Endometrium (tissue), 2 donors: ENCODE data around the gene SH3GLB2.
"Not testable (repeated sequence)": the region's sequence is repeated elsewhere in the genome, so short reads cannot be mapped to it uniquely, and the experiment has no call there.

Experiments
- FAIRE-seq: peaks from 2 replicates; lab custom pipeline; 2012; peaks lifted over from hg19 to GRCh38; lab: Jason Lieb, UNC
- donor health status: control.
- donor health status: control.

SH3GLB2 gene

DNA sequence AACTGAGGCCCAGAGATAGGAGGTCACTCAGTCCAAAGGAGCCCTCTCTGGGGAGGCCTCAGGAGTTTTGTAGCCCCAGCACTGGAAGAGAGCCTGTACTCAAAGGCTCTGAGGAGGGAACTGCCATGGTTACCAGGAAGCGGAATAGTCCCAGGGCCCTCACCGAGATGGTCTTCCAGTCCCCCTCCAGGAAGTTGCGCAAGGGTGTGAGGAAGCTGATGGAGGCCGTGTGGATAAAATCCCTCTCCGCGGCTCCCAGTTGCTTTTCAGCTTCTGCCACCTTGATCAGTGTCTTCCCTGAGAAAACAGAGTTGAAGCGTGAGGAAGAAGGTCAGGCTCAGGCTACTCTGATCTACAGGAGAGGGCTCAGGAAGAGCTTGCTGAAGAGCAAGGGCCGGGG, 13.5 kb downstream of the SH3GLB2 start:
- no peak for FAIRE-seq

DNA sequence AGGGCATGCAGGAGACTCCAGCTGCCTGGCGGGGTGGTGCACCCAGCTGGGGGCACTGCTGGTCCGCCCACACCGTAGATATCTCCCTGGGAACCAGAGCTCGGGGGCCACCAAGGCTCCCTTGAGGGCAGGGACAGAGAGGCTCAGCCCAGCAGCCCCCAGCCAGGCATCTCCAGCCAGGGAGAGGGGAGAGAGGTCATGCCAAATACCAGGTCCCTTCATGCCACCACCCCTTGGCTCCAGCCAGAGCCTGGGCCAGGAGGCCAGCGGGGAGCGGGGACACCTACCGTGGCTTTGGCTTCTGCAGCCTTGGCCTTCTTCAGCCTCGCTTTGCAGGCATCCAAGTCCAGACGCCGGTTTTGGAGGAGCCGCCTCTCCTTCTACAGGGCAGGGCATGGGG, 14.0 kb downstream of the SH3GLB2 start:
- no peak for FAIRE-seq

DNA sequence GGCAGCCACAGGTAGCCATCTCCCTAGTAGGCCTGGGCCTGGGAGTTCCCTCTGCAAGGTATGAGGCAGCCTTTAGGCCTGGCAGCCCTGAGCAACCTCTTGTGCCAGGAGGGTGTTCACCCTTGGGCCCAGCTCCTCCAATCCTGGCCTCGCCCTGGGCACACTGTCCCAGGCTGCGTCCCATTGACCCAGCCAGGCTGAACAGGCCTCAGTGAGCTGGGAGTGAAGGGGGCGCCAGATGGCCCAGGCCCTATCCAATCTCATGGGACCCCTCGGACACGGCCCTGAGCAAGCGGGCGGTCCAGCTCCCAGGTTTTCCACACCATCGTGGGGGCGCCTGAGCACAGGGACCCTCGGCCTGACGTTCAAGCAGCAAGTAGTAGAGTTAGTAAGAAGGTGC, 14.5 kb downstream of the SH3GLB2 start:
- FAIRE-seq: no peak

DNA sequence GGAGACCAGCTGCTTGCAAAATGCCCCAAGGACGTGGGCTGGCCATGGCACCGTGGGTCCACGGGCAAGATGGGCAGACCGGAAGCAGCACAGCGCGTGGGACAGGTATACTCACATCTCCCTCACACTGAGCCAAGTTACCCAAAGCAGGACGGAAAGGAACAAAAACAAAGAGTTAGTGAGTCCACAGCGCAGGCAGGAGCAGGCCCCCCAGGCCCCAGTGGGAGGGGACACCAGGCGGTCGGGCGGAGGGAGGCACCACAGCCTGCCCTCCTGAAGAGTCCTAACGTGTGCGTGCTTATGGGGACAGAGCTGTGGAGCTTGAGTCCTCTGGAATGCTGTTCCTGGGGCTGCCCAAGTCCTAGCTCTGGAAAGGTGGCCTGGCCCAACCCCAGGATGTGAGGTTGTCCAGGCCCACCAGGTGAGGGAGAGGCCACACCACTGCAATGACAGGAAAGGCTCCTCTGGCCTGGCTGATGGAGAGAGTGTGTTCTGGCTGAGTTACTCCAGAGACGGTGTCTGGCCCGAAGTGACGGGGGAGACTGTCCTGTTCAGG, 15.2 kb downstream of the SH3GLB2 start:
- no peak for FAIRE-seq

DNA sequence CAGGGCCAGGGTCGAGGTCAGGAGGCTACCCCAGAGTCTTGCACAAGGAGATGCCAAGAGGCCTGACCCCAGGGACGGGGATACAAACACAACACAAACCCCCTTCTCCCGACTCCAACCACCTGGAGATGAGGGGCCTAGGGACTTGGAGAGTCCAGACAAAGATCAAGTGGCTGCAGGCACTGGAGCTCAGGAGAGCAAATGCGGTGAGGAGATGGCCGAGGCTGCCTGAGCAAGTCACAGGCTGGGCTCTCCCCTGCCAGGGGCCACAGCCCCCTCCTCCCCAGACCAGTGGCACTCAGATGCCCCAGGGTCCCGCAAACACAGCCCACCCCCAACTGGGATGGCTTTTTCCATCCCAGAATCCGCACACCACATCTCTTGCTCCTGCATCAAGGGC, 15.8 kb downstream of the SH3GLB2 start:
- no peak for FAIRE-seq

DNA sequence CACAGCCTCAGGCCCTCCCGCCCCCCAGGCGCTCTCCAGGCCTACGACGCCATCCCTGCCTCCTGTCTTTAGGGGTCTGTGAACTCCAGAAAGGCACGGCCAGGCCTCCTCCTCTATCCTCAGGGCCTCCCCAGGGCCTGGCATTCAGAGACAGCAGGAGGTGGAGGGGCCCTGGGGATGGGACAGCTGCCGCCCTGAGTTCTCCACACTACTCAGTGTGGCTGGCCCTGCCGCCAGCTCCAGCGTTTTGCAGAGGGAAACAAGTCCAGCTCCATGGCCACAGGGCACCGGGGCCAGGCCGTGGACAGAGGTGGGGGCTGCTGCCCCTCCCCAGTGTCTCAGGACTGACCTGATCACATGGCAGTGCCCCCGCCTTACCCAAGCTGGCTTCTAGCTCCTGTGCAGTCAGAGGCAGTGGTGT, 16.4 kb downstream of the SH3GLB2 start:
- FAIRE-seq: no peak

DNA sequence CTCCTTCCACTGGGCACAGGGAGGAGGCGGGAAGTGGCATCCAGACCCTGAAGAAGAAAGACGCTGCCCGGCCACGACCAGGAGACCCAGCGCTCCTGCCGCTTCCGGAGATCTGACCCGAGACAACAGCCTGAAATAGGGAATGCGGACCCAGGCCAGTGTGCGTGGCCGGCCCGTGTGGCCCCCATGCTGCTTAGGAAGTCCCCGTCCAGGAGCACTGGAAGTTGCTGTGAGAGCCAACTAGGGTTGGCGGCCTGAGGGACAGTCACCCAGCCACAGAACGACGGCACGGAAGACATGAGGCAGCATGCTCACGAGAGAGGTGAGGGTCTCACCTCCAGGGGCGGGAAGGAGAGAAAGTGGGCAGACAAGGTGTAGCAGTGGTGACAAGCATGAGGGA, 17.0 kb downstream of the SH3GLB2 start:
- no peak for FAIRE-seq

DNA sequence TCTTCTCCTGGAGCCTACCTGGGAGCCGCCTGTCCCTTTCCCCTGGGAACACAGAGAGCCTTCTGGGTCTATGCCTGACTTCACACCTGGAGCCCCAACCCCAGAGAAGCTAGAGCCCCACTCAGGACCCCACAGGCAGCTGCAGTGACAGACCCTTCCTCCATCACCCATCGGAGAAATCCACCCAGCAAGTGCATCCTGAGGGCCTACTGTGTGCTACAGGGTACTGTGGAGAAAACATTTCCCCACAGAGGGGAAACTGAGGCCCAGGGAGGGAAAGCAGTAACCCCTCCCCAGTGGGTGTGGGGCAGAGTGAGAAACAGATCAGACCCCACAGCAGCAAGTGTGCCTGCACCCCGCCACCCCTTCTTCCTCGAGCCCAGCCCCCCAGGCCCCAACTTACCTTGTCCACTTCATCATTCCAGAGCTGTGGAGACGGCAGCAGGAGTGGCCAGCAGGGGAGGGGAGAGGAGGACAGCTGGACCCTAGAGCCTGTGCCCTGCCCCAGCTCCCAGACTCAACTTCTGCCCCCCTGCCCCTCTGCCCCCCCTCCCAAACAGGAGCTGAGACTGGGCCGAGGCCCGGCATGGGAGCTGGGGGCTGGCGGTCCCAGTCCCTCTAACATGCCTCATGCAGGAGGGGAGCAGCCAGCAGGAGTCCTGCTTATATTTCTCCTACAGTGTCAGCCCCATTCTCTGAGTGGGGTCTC, 17.7 kb downstream of the SH3GLB2 start:
- no peak for FAIRE-seq

DNA sequence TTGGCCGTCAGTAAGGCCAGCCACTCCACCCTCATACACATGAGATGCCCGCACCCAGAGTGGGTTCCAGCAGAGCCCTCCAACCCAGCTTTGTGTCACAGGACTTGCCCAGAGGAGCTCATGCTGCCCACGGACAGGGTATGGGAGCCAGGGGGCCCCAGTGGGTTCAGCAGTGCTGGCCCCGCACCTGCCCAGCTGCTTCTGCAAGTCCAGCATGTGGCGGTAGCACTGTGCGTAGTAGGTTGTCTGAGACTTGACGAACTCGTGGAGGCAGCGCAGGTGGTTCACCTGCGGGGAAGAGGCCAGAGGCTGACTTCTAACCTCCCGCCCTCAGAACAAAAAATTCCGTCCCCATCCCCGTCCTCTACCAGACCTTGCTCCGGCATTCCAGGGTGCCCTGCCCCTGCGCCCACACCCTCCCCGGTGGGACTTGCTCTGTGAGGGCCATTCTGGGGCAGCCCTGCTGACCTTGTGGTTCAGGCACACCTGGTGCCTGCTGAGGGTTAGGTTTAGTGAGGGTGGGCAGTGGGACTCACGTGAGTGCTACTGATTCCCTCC, 18.5 kb downstream of the SH3GLB2 start:
- no peak for FAIRE-seq

DNA sequence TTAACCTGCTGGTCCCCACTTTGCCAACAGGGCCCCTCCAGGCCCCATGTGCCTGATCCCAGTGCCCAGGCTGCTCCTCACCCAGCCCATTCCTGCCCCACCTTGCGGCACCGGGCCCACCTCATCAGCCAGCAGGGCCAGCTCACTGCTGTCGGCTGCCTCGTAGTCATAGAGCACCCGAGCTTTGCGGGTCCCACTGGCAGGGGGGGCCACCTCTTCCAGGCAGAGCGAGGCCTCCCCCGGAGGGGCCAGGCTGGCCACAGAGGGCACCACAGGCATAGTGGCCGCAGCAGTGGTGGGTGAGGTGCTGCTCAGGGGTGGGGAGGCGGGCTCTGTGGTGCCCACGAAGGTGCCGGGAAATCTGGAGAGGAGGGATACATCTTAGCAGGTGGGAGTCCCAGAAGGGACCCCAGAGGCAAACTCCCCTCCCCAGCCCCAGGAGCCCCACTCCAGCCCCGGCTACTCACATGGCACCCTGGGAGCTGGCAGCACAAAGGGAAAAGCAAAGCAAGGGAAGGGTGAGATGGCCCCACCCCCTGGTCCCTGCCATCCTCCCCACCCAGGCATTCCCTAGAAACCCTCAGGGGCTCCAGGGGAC, 19.0 kb downstream of the SH3GLB2 start:
- FAIRE-seq: no peak

DNA sequence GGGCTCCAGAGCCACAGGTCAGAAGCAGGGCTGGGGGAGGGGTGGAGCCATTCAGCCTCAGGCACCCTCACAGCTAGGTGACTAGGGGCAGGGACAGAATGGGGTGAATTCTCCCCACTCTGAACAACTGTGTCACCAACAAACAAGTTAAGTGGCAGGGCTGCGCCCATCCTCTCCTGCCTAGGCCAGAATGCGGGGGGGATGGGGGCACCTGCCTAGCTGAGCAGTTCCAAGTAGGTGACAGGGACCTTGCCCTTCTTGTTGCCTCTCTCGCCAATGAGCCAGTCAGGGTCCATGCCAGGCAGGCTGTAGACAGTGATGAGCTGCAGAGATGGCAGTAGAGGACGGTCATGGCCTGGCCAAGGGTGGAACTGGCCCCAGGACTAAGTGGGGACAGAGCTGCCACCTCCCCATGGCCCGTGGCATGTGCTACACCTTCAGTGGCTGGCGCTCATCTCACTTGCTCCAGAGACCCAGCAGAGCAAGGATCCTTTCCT, 19.6 kb downstream of the SH3GLB2 start:
- no peak for FAIRE-seq

DNA sequence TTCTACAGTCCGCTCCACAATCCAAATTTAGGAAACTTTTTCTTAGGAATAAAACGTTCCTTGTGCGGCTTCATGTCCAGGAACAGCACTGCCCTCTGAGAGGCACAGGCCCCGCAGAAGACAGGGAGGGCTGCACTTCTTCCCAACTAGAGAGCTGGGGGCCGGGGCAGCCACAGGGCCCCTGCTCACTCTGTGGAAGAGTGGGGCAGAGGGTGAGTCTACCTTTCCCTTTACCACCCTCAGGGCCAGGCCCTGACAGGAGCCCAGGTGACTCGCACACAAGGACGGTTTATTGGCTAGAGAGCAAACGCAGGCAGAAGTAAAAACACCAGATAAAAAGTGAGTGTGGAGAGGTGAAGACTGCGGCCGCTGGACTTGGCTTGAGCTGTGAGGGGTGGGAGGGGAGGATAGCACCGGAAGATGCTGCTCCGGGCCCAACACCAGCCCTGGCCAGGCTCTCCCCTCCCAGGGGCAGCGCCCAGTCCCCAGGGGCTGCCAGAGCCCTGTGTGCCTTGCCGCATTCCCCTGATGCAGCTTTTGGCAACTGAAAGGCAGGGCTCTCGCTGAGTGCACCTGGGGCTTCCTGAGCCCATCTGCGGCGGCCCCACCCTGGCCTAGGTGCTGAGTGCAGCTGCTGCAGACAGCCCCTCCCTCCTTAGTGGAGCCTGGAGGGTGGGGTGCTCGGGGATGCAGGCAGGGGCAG, 20.2 kb downstream of the SH3GLB2 start:
- no peak for FAIRE-seq

DNA sequence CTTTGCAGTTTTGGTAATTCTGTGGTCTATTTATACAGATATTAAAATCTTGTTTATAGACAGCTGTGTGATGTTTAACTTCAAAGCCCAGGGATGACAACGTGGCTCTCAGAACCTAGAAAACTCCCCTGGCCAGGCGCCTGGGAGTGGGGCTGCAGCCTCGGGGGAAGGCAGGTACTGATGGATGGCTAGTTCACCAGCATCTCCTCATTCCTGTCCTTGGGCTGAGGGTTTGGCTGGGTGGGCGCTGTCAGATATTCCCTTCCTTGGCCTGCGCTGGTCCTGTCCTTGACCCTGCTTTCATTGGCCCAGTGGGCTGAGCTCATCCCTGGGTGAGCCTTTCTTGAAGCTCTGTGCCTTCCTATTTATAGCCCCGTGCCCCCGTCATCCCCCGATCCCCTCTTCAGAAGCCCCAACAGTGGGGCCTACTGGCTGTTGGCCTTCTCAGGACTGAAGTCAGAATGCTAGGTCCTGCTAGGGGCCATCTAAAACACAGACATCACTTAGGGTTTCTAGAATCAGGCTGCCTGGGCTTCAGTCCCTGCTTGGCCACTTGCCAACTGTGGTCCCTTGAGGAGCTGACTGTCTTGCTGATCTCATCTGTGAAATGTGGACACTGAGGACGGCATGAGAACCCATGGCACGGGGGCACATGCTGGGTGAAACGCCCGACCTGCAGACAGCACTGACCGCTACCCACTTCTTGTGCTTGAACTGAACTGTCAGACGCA, 20.9 kb downstream of the SH3GLB2 start:
- no peak for FAIRE-seq

DNA sequence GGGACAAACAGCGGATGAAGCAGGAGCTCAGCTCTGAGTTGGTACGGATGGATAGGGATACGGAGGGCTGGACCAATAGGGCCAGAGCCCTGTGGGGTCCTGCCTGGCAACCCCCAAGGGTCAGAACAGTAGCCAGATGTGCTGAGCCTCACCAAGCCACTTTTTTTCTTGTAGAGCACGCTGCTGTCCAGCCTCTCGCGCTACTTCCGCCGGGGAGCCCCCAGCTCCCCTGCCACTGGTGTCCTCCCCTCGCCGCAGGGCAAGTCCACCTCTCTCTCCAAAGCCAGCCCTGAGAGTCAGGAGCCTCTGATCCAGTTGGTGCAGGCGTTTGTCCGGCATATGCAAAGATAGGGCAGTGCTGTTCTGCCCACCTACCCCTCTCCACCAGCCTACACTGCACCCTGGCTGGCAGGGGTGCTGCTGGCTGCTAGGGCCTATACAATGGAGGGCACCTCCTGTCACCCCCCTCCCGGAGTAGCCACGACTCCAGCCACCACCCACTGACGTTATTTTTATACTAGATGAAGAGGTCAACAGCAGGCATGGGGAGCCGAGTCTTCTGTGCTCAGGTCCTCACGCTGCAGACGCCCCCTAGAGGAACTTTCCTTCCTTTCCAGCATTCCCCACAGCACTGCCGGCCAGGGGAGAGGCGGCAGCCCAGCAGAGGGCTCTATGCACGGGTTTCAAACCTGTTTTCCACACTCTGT, 21.6 kb downstream of the SH3GLB2 start:
- no peak for FAIRE-seq

DNA sequence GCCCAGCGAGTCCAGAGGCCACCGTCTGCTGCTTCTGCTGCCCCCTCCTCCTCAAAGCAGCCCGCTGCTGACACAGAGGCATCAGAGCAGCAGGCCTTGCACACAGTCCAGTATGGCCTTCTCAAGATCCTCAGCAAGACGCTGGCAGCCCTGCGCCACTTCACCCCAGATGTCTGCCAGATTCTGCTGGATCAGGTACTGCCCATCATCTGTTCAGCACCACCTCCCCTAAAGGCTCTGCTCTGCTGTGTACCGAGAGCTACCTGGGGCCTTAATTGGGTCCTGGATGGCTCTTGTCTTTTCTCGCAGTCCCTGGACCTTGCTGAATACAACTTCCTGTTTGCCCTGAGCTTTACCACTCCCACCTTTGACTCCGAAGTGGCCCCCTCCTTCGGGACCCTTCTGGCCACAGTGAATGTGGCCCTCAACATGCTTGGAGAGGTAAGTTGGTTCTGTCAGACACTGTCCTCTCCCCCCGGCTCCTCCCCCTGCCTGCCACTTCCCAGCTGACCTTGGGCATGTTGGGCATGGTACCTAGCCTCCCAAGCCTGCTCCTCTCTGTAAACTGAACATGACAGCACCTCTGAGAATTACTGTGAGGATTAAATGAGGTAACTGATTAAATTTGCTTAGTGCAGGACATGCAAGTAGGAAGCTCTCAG, 22.7 kb downstream of the SH3GLB2 start:
- FAIRE-seq: no peak

DNA sequence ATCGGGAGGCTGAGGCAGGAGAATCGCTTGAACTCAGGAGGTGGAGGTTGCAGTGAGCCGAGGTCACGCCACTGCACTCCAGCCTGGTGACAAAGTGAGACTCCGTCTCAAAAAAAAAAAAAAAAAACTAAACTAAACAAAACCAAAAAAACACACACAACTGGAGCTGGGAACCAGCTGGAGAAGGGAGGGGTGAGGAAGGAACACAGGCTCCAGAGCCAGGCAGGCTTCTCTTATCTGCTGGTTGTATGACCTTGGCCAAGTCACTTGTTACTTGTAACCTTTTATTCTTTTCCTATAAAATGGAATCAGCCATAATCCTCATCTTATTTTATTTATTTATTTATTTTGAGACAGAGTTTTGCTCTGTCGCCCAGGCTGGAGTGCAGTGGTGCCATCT, 24.0 kb downstream of the SH3GLB2 start:
- FAIRE-seq: not testable (repeated sequence)

DNA sequence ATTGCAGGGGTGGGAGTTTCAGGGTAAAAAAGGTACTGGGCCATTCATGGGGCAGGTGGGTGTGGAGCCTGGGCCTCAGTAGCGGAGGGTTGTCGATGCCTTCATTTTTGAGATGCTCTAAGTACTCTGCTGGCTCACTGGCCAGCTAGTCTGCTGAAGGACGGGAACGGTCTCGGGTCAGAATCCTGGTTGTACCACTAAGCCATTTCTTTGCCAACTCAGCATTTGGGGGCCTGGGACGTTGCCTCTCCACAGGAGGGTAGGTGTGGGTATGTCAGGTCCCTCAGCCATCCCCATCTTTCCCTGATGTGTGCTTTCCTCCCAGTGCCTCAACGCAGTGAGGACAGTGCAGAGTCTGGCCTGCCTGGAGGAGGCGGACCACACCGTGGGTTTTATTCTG, 25.1 kb downstream of the SH3GLB2 start:
- no peak for FAIRE-seq

DNA sequence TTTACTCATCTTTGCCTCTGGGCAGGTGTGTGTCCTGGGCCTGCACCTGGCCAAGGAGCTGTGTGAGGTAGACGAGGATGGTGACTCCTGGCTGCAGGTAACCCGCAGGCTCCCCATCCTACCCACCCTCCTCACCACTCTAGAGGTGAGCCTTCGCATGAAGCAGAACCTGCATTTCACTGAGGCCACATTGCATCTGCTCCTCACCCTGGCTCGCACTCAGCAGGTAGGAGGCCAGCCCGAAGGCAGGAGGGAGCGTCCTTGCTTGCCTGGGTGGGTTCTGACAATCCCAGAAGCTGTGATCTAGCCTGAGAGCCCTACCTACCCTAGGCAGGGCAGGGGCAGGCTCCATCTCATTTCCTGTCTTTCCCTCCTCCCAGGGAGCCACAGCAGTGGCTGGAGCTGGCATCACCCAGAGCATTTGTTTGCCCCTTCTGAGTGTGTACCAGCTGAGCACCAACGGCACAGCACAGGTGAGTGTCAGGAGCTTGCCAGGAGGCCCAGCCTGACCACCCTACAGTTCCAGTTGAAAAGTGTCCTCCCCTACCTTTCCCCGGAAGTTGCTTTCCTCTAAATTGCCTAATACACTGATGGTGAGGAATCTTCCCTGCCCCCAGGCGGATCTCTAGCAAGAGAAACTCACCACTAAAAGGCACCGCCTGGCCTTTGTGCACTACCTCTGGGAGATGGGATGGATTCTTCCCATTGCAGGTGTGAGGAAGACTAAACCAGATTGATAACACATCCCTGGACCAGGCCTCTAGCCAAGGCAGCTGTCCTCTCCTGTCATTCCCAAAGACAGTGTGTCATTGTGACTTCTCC, 26.4 kb downstream of the SH3GLB2 start:
- no peak for FAIRE-seq

DNA sequence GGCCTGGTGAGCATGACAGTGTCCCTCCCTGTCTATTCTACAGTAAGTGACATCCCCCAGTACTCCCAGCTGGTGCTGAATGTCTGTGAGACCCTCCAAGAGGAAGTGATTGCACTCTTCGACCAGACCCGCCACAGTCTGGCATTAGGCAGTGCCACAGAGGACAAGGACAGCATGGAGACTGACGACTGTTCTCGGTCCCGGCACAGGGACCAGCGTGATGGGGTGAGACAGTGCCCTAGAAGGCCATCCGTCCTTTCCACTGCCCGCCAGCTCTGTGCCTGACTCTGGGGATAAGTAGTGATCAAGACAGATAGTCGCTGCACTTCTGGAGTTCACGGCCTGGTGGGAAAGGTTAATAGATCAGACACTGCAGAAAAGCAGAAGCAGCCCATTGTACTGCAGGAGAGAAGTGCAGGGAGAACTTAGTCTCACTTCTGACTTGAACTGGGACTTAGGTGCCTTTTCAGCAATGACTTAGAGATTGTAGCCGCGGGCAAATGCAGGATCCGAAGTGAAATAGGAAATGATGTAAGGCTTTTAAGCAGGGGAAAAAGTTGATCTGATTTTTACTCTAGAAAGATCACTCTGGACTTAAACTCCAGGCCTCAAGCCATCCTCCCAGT, 28.4 kb downstream of the SH3GLB2 start:
- FAIRE-seq: no peak
